PC-9 (cell line): ENCODE data around the gene REV3L.

Experiments
- EZH2 ChIP-seq: fragments of 200-600 bp; sonication (generic); IDR thresholded peaks from 2 replicates; pipeline ENCODE4 v1.8.0; 2017; ENCODE audit warnings: antibody characterized with exemption, low read depth
- TF ChIP-seq, protein P1 (sequence below): fragments of 200-600 bp; sonication (generic); conservative IDR thresholded peaks from 2 replicates; pipeline ENCODE4 v1.6.1; 2017; ENCODE audit warnings: mixed run types, antibody characterized with exemption, mild to moderate bottlenecking, moderate library complexity

DNA sequence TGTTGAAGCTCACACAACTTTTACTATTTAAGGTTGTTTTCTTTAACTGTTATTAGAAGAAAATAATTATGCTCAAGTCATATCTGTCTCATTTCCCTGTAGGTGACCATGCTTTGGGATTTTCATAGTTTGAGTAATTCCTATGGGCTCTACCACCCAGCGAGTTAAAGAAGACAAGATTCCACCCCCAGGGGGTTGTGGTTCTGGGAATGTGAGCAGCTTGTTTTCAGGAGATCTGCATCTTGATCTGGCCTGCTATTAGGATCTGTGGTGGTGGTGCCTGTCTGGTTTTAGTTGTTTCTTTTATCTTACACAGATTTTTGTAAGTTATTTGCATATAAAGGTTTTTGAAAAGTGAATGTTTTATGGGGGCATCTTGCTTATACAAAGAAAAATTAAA is 20.2 kb upstream of the REV3L start:
- TF ChIP-seq EZH2, result no peak
- TF ChIP-seq, protein P1, sequence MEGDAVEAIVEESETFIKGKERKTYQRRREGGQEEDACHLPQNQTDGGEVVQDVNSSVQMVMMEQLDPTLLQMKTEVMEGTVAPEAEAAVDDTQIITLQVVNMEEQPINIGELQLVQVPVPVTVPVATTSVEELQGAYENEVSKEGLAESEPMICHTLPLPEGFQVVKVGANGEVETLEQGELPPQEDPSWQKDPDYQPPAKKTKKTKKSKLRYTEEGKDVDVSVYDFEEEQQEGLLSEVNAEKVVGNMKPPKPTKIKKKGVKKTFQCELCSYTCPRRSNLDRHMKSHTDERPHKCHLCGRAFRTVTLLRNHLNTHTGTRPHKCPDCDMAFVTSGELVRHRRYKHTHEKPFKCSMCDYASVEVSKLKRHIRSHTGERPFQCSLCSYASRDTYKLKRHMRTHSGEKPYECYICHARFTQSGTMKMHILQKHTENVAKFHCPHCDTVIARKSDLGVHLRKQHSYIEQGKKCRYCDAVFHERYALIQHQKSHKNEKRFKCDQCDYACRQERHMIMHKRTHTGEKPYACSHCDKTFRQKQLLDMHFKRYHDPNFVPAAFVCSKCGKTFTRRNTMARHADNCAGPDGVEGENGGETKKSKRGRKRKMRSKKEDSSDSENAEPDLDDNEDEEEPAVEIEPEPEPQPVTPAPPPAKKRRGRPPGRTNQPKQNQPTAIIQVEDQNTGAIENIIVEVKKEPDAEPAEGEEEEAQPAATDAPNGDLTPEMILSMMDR, result no peak
